Measurements from ENCODE around the gene AUTS2.
A peak's percentile ranks its signal among the peaks of the same experiment; 100 is the strongest.

The AUTS2 gene

DNA sequence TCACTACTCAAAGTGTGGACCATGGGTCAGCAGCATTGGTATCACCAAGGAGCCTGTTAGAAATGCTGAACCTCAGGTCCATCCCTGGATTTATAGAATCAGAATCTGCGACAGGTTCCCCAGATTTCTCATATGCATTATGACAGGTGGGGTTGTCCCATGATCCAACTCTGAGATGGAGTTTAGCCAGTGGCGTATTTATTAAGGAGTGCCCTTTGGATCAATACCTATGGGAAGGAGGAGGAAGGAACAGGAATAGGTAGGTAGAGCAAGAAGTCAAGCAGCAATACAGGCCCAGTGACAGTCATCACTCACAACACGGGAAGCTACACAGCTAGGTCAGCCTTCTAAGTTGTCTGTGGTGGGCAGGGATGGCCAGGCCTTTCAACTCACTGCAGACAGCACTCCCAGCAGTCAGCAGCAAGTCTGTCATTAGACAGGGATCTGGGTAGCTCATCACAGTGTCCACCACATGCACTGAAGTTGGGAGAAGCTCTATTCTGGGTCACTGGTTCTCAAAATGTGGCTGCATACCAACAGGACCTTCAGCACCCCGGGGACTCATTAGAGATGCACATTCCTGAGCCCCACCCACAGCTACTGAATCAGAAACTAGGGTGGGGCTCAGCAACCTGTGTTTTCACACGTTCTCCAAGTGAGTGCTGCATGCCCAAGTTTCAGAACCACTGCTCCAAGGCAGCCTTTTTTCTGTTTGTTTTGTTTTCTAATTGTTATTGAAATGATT, 1001.3 kb downstream of the AUTS2 start:
- no peak for DNase-seq

DNA sequence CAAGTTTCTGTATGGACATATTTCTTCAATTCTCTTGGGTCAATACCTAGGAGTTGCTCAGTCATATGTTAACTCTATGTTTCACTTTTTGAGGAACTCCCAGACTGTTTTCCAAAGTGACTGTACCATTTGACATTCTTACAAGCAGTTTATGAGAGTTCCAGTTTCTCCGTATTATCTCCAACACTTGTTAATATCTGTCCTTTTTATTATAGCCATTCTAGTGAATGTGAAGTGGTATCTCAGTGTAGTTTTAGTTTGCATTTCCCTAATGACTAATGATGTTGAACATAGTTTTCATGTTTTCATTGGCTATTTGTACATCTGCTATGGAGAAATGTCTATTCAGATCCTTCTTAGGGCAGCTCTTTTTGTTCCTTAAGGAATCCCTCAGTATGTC, 1002.7 kb downstream of the AUTS2 start:
- no peak for DNase-seq

DNA sequence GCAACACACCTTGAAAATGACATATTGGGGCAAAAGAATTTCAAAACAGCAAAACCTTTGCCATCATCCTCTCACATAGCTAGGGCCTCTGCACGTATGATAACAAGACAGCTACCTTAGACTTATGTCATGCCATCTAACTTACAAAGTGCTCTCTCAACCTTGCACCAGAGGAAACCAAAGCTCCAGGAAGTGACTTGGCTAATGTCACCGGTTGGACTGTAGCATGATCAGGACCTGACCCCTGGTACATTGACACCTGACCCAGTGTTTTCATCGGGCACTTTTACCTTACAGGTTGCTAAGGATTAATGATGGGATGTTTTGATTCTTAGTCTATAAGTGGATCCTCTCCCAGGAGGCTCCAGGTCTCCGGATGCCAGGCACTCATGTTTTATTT, 1003.8 kb downstream of the AUTS2 start:
- DNase-seq: no peak

DNA sequence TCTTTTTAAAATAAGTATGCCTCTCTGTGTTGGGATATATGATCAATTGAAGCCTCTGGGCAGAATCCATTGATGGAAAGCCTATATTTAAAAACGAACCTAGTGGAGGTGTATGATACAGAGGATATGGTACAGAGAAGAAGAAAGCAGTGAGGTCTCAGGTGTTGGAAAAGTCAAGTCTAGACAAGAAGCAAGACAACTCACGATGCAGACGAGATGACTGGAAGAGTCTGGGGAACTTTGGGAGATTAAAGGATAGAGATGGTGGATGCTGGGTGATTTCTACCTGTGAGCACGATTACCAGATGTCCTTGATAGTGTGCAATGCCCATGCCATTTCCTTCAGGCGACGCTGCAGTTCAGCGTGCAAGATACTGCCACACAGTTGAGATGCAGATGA, 1009.0 kb downstream of the AUTS2 start:
- DNase-seq: no peak

DNA sequence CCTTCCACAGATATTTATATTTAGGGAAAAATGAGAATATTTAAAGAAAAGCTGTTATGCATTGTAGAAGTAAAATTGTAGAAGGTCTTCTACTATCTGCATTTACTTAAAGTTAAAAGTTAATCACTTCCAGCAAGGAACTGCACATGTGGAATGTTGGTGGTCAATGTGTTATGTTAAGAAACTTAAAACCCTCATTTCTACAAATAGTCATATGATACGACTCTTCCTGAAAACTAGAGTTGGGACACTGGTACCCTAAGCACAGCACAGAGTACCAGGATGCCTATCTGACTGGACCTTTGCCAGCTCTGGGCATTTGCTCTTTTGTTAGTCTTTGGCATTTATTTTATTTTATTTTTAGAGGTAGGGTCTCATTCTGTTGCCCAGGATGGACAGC, 1009.5 kb downstream of the AUTS2 start:
- no peak for DNase-seq

DNA sequence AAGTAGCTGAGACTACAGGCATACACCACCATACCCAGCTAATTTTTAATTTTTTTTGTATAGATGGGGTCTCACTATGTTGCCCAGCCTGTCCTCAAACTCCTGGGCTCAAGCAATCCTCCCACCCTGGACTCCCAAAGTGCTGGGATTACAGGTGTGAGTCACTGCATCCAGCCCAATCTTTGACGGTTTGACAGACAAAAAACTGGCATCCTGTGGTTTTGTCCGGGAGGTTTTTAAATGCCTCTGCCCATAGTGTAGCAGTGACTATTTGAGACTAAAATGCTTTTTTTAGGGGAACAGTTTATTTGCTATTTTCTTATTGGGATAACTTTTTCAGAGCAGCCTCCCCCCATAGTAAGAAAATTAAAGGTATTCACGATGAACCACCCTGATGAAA, 1010.0 kb downstream of the AUTS2 start:
- DNase-seq: no peak

DNA sequence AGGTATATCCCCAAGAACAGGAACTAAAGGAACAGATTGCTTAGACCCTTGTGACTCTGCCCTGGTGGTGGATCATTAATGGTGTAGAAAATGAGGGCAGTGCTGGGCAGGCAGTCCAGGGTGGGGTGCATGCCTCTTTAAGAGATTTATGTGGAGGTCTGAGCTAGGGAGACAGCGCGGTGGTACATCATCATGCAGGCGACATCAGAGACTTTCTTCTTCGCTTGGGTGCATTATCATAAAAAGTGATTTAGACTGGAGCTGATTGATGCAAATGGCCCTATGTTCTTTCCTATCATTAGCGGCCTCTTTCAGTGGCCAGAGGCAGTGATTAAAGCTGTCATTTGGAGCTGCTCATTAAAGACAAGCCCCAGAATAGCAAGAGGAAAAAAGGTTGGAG, 1014.5 kb downstream of the AUTS2 start:
- no peak for DNase-seq

DNA sequence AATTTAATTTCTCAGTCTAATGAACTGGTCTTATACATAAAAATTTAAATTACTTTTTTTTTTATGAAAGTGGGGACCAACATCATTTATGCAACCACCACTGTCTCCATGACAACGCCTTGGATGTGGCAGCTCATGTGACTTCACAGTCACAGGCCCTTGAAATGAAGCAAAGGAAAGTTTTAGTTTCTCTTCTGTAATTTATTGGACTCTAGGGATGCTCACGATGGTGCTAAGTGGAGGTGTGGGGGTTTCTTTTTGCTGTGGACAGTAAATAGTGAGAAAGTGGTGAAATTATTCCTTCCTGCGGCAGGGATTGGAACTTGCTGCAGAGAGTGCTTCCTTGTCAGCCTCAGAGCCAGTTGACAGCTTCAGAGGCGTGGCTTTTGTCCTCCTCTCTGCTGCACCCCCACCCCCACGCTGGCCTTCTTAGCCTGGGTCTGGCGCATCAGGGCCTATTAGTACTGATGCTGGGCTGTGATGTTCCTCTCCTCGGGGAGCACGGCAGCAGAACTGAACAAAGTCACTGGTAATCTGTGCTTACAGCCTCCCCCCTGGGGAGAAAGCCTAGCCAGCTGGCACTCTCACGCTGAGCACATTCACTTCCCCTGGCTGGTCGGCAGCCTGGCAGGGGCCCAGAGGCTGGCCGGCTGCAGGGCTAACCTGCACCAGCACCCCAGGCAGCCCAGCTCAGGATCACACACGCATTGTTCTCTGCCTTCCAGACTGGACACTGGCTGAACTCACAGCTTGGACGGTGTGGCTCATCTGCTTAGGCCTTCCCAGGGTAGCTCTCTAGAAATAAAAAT, 1016.2 kb downstream of the AUTS2 start:
- peak; percentile 96 for DNase-seq

DNA sequence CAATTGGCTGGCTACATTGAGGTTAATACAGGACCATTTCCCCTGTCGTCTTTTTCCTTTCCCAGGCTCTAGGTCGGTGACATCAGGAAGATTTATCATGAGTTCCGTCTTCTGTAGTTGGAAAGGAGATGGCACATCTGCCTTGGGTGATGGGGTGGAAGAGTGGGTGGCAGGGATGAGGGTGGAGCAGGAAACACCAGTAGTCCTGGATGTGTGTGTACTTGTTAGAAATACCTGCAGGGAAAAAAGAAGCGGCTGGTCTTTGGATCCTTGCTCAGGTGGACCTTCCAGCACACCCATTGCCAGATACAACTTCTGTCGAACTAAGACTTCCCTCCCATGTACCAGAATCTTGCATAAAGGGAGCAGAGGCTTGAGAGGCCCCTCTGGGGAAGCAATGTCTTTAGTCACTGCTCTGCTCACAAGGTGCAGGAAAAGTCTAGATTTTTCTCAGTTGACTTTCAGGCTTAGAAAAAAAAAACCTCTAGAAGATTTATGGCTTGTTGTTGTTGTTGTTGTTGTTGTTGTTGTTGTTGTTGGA, 1016.9 kb downstream of the AUTS2 start:
- peak; percentile 66 for DNase-seq

DNA sequence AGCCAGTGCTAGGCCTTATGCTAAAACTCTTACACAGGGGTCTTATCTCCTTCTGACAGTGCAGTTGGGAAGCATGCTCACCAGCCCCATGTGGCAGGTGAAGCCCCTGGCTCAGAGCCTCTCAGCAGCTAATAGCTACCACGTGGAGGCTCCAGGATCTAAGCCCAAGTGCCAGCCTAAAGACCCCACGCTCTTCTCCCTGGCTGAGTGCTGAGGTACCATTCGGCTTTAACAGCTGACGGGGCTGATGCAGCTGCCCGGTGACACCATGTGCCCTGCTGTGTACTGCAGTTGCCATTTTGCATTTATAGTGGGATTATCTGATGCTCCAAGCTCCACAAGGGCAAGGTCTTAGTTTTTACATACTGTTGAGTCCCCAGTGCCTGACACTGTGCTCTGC, 1017.9 kb downstream of the AUTS2 start:
- no peak for DNase-seq

DNA sequence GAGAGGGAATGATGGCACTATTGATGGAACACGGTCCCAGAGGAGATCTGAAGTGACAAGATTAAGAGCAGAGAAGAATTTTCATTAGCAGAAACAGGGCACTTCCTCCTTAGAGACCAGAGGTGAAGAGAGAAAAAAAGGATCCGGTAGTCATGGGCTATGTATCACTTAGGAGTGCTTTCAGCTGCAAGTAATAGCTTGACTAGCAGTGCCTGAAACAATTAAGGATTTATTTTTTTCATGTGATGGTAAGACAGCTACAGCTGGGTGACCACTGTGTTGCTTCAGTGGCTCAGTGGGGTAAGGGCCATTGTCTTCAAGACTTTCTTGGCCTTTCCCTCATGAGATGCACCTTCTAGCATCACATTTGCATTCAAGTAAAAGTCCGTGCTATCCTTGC, 1018.5 kb downstream of the AUTS2 start:
- DNase-seq: no peak

DNA sequence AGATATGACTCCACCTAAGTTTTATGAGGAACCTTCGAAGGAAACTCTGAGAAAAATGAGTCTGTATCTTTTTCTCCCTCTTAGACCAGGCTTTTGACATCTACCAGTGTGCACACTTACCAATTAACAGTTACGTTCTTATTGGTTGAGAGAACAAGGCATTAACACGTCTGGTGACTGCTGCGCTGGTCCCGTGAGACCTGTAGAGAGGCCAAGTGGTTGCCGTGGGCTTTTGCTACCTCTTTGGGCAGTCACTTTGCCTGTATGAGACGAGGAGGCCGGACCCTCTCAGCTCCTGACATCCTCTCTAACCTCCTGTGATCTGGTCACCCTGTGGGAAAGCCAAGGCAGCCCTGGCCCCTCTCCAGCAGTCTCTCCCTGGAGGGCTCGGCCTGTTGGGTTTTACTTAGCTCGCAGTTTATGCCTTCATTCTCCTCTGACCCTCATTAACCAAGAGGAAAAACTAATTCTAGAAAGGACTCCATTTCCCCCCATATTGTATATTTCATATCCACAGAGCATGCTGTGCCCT, 1019.8 kb downstream of the AUTS2 start:
- no peak for DNase-seq

DNA sequence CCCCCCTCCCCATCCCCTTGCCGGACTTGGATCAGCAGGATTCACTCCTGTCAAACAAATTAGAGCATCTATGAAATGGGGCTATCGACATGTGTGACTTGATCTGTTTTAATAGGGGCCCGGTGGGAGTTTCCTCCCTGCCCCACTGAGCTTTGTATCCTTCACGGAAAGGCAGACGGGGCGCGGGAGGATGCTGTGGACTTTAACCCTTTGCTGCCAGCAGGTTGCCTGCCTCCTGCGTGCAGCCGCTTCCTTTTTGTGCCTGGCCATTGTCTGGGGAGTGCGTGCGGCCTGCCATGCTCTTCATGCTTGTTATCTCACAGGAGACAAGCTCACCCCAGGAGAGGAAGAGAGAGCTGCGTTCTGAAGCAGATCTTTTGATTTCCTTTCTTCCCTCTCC, 1020.9 kb downstream of the AUTS2 start:
- DNase-seq: no peak

DNA sequence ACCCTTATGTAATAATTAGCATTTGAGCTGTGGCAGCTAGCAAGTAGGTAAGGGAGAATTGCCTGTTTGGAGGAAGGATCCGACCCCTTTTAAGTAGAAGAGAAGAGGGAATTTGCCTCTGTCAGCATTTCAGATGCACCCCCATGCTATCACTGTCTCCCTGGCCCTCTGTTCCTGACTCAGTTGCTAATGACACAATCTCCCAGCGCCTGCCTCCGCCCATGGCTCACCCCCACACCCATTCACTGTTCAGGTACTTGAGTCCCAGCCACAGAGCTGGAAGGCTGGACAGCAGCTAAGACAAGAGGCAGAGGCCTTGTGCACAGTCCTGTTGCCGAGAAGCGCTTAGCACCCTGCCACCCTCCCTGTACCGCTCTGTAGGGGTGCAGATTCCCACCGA, 1021.4 kb downstream of the AUTS2 start:
- DNase-seq: no peak

DNA sequence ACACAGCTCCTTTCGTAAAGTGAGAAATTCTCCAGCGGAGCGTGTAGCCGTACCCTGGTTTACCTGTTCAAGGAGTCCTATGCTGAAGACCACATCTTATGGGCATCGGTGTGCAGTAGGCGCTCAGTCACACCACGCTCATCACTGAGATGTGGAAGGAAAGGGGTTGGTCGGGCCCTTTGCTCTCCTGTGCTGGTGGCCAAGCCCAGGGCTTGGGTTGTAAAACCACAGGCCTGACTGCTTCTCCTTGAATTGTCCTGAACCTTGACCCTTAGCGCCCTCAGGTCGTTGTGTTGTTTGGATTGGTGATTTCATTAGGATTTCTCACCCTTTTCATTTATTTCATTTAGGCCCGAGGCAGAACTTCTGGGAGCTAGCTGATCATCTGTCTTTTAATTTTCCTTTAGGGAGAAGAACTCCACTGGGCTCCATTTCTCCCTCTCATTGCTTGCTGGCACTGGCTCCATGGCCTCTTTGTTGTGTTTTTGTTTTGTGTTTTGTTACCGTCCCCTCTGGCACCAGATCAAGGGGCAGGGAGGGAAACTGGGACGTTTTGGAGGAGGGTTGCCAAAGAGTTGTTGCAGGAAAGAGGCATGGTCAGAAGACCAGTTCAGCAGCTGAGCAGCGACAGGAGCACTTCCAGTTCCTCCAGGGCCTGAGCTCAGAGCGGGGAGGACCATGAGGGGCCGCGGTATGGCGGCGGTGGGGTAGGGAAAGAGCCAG, 1022.2 kb downstream of the AUTS2 start:
- DNase-seq: no peak

DNA sequence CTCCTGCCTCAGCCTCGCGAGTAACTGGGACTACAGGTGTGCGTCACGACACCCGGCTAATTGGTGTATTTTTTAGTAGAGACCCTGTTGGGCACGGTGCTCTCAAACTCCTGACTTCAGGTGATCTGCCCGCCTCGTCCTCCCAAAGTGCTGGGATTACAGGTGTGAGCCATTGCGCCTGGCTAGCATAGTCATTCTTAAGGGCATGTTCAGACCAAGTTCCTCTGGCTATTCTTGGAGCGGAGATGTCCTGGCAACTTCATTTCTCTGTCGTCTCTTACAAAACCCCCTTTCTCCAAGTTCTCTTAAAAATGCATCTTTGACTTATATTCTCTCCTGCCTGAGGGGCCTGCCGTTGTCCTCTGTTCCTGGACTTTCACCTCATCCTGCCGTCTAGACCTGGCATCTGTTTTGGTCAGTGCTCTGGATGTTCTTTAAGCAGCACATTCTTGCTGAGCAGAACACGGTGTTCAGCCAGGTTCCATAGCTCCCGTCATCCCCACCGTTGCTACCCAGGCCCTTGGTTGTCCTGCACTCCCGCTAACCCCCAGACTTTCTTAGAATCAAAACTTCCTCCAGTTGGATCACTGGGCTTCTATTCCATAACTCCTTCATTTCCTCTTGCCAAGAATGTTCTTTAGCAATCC, 1023.8 kb downstream of the AUTS2 start:
- DNase-seq: no peak

DNA sequence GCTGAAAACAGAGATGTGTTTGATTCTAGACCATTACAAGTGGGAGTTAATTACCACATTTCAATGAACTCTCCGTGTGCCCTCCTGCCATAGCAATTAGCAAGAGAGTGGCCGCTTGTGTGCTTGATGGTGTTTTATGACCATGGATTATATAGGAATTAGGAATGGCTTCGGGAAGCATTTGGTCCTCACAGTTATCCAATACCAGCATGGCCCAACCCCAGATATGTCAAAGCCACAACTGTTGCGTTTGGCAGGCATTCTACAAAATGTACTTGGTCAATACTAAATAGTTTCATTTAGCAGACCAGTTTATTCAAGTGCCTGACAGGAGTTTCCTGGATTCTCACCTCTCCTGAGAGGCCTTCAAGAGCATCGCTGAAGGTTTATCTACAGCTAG, 1024.7 kb downstream of the AUTS2 start:
- no peak for DNase-seq

DNA sequence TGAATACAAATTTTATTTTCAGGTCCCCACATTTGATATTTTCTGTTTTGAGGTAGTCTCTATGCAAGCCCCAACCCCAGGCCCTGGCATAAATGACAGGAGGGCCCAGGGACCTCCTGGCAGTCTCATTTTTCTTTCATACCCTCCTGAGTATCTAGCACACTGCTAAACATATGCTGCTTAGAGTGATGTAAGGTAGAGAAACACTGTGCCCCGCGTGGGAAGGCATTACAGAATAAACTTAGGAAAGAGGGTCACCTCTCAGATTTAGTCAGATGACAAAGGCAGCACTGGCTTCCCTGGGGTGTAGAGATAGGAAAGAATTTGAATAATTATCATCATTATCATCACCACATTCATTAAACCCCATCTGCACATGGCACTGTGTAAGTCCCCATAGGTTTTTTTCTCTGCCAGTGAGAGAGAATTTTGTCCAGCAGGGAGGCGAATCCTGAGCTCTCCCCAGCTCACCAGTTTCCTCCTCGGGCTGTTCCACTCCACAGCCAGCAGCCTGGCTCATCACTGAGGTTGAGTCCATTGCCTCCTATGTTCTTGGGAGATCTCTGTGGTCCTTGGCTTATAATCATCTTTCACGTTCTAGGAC, 1026.3 kb downstream of the AUTS2 start:
- peak; percentile 48 for DNase-seq

DNA sequence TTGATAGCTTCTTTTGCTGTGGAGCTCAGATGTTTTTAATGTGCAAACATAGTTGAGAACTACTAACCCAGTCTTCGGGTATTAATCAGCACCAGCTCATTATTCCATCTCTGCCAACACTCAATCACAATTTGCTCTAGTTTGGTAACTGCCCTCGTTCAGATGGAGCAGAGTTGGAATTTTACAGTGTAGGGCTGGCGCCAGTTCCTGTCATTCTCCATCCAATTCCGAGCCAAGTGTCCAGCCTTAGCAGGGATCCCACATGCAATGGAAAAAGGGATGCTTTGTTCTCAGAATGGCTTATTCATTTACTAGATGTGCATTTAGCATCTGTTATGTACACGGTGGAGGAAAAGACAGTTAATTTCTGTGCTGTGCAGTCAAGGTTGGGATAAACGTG, 1029.2 kb downstream of the AUTS2 start:
- DNase-seq: no peak

DNA sequence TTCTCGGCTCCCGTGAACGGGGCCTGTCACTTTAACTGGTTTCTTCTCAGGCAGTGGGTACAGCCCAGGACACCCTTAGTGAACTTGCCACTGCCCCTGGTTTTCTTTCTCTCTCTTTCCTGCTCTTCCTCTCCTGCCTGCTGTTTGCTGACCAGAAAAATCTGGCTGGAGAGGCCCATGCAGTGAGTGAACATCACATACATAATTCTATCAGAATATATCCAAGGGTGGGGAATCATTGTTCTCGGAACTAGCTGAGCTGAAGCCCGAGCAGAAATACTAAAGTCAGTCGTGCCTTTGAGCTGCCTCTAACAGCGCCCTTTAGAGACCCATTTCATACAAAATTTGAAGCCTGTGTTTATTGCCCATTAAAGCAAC, 1032.2 kb downstream of the AUTS2 start:
- peak; percentile 76 for DNase-seq

DNA sequence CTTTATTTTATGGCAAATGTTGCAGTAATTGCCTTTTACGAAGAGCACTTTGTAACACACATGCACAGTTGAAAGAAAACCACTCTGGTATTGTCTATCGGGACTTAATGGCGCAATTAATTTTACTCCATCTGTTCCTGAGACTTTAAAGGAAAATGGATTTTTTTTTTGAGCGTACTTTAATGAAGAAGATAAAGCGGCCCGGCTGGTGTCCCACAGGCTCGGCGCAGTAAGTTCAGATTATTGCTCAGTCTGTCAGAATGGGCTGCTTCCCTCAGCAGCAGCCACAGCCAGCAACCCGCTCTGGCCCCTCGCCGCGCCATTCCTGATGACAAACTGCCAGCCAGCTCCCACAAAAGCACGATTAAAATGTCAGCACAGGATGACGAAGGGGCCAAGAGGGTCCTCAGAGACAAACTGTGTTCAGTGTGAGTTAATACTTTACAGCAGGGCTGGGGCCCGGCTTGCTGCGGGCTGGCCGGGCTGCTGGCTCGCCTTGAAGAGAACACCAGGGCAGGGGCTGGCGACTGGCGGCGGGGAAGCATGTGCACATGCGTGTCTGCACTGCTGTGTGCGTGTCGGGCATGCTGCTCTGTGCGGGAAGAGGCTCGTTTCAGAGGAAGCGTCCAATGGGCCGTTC, 1032.7 kb downstream of the AUTS2 start:
- peak; percentile 91 for DNase-seq

DNA sequence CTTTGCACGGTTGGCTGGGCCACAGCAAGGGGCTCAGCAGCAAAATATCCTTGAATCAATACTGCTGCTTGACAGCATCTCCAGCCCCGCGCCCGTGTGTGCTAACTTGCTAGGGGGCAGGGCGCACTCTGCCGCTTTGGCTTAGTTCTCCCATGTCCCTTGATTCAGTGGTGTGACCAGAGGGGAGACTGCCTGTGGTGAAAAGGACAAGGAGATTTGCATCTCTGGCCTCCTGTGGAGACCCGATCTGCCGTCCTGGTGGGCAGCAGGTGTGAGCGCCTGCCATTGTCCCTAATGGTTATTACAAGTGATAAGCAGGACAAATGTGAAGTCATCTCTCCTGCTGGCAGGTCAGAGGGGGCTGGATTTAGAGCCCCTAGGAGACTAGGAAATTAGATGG, 1033.4 kb downstream of the AUTS2 start:
- DNase-seq: no peak
